ENCODE data around the gene FURIN. TPM values are rescaled to one million over a fixed set of nuclear protein-coding genes. Genes with fewer than 3 reads are reported as not detected.
A peak's percentile ranks its signal among the peaks of the same experiment; 100 is the strongest.

The FURIN gene
- total and polyA plus RNA-seq, 9 of the 15 experiments (the other 6 are each of a cell fraction or from before 2014, with no cell fraction given), result 0.92 to 99.9 (median 34.8) TPM

GRCh38 chr15:90869140-90869541, 753 bp downstream of the FURIN start (continued):
- no peak for TF ChIP-seq FOXP4 (CRISPR knock-in tag; IDR thresholded peaks at IDR 0.05; ENCODE audit: borderline replicate concordance)
- TF ChIP-seq ZNF232 (CRISPR knock-in tag; IDR thresholded peaks at IDR 0.05), result no peak
- TF ChIP-seq CEBPB (tag; IDR thresholded peaks at IDR 0.05), result no peak
- TF ChIP-seq ZNF124 (CRISPR knock-in tag; IDR thresholded peaks at IDR 0.05), result no peak
- TF ChIP-seq CHCHD3 (CRISPR knock-in tag; IDR thresholded peaks at IDR 0.05), result no peak
- no peak for TF ChIP-seq MCM5 (IDR thresholded peaks at IDR 0.05; ENCODE audit: low read depth)
- TF ChIP-seq DNMT1 (IDR thresholded peaks at IDR 0.05), result no peak
- TF ChIP-seq, protein P1, sequence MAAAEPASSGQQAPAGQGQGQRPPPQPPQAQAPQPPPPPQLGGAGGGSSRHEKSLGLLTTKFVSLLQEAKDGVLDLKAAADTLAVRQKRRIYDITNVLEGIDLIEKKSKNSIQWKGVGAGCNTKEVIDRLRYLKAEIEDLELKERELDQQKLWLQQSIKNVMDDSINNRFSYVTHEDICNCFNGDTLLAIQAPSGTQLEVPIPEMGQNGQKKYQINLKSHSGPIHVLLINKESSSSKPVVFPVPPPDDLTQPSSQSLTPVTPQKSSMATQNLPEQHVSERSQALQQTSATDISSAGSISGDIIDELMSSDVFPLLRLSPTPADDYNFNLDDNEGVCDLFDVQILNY (CRISPR knock-in tag; IDR thresholded peaks at IDR 0.05), result no peak
- TF ChIP-seq RBM17 (IDR thresholded peaks at IDR 0.05; ENCODE audit: borderline replicate concordance, low read depth, low read length), result no peak
- no peak for TF ChIP-seq ZNF41 (CRISPR knock-in tag; conservative IDR thresholded peaks at IDR 0.05)
- 0 out of 2 replicates have a peak, but pooled peaks have one; percentile 78 for TF ChIP-seq ZNF644 (tag; IDR thresholded peaks at IDR 0.05; ENCODE audit: low read depth)
- no peak for TF ChIP-seq SRSF9 (IDR thresholded peaks at IDR 0.05; ENCODE audit: borderline replicate concordance, low read depth, low read length)
- no peak for TF ChIP-seq HMGXB4 (CRISPR knock-in tag; IDR thresholded peaks at IDR 0.05)
- no peak for TF ChIP-seq ZC3H4 (CRISPR knock-in tag; IDR thresholded peaks at IDR 0.05; ENCODE audit: borderline replicate concordance)
- no peak for TF ChIP-seq MAFK (IDR thresholded peaks at IDR 0.05; ENCODE audit: low read length)
- TF ChIP-seq SMARCA5 (IDR thresholded peaks at IDR 0.05), result no peak
- TF ChIP-seq SP2 (IDR thresholded peaks at IDR 0.05; ENCODE audit: extremely low read depth, low read depth, low read length, poor library complexity, severe bottlenecking), result no peak
- 0 out of 2 replicates have a peak, but pooled peaks have one; percentile 16 for TF ChIP-seq CLOCK (CRISPR knock-in tag; IDR thresholded peaks at IDR 0.05; ENCODE audit: borderline replicate concordance)
- no peak for TF ChIP-seq MED1 (CRISPR knock-in tag; IDR thresholded peaks at IDR 0.05; ENCODE audit: borderline replicate concordance)
- no peak for TF ChIP-seq THRB (CRISPR knock-in tag; conservative IDR thresholded peaks at IDR 0.05)
- TF ChIP-seq SMAD4 (CRISPR knock-in tag; conservative IDR thresholded peaks at IDR 0.05), result peak; percentile 26; the same call in 1 of the 2 replicates

Data from K562 (cell line).